Stomach (tissue), 4 donors: Measurements from ENCODE around the gene REXO1.

Source experiments
- POLR2AphosphoS5 ChIP-seq, 3 donors: sonication (generic); formaldehyde crosslinking; IDR thresholded peaks; one replicate each; pipeline ENCODE4 v1.6.1; 2016; ENCODE audit warnings: antibody characterized with exemption in 3 of 3
- TF ChIP-seq, protein P1 (sequence below), 7 experiments: fragments of 450-650 bp in 4 of 7; fragments of 200-600 bp in 3 of 7; sonication (generic) in 3 of 7; IDR thresholded peaks; one replicate each; pipeline ENCODE4 v1.5.1; 2016 to 2019; ENCODE audit warnings: antibody characterized with exemption in 7 of 7, control low read depth in 2 of 7, mild to moderate bottlenecking in 1 of 7

DNA sequence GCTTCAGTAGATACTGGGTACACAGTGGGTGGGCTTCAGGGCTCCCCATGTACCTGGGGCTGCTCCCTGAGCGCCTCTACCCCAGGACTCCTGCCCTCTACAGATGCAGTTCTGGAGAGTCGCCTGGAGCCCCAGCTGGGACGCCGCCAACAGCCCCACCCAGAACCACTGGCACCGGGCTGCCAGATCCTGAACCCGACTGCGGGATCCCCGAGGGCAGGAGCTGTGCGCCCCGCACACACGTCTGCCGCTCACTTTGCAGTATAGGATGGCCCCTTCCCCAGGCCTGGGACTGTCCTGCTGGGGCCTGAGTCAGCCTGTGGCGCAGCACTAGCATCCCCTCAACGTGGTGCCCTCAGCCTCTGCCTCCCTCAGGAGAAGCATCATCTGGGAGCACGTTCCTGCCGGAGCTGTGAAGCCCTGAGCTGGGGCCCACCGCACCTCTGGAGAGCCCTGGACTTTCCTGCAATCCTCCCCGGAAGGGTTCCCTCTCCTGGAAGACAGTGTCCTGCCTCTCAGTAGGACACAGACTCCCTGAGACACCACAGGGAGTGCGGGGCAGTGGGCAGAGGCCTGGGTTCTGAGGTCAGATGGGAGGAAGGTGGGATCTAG, 3.7 kb downstream of the REXO1 start:
- TF ChIP-seq, protein P1, sequence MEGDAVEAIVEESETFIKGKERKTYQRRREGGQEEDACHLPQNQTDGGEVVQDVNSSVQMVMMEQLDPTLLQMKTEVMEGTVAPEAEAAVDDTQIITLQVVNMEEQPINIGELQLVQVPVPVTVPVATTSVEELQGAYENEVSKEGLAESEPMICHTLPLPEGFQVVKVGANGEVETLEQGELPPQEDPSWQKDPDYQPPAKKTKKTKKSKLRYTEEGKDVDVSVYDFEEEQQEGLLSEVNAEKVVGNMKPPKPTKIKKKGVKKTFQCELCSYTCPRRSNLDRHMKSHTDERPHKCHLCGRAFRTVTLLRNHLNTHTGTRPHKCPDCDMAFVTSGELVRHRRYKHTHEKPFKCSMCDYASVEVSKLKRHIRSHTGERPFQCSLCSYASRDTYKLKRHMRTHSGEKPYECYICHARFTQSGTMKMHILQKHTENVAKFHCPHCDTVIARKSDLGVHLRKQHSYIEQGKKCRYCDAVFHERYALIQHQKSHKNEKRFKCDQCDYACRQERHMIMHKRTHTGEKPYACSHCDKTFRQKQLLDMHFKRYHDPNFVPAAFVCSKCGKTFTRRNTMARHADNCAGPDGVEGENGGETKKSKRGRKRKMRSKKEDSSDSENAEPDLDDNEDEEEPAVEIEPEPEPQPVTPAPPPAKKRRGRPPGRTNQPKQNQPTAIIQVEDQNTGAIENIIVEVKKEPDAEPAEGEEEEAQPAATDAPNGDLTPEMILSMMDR (IDR thresholded peaks at IDR 0.05), result no peak
- TF ChIP-seq POLR2AphosphoS5 (IDR thresholded peaks at IDR 0.05), result no peak
